Measurements from ENCODE around the gene GRM8. TPM values are rescaled to one million over a fixed set of nuclear protein-coding genes. Genes with fewer than 3 reads are reported as not detected.
A peak's percentile ranks its signal among the peaks of the same experiment; 100 is the strongest.

The GRM8 gene
- total RNA-seq, 6 donors from 2014 or later, result 0.49 to 6.5 (median 1.8) TPM; not detected in 3

DNA sequence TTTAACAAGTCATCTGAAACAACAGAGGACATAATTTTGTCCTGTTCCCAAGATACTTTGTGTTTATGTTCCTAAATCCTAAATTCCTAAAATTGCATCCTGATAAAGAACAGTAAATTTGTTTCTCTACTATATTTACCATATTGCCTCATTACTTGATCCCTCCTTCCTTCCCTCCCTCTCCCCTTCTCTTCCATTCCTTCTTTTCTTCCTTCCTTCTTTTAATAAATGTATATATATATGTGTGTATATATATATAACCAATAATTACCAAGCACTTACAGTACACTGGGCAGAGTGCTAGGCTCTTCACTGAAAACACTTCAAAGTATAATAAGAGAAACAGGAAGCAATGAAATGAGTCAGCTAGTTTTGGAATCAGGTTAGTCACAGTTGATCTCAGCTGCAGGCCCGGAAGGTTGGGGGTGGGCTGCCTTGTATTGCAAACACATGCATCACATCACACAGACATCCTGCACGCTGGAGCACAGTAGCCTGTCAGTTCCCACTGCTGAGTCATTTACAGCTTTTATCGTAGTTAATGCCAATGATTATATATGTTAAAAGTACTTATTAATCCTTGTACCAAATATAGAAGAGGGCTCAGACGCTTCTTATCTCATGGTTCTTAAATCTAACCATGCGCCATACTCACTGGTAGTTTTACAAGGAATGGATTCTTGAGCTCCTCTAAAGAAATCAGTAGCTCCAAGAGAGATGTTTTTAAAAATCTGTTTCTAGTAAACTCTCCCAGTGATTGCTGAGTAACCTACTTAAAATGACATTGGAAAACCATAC is 551.7 kb downstream of the GRM8 start:
- H3K4me1 ChIP-seq, result peaks cover 0 to 4% (median 0%) of the 10 kb centered on the region in 4 donors
- ATAC-seq (ENCODE audit: low FRiP score in 2 of 2) (peak; percentile 37 to 63), DNase-seq (peak in 1 of 2 donors; percentile 26)
- H3K36me3 ChIP-seq, result no peaks in the 10 kb centered on the region
- no peaks in the 10 kb centered on the region for H3K27me3 ChIP-seq
- no peak overlapping the region for H3K27ac ChIP-seq
- 17% methylated on average over 5 of the region's 5 CpGs for WGBS, 2 donors
- no peak overlapping the region for H3K4me3 ChIP-seq
- H3K9me3 ChIP-seq, result no peaks in the 10 kb centered on the region
- TF ChIP-seq, protein P1, sequence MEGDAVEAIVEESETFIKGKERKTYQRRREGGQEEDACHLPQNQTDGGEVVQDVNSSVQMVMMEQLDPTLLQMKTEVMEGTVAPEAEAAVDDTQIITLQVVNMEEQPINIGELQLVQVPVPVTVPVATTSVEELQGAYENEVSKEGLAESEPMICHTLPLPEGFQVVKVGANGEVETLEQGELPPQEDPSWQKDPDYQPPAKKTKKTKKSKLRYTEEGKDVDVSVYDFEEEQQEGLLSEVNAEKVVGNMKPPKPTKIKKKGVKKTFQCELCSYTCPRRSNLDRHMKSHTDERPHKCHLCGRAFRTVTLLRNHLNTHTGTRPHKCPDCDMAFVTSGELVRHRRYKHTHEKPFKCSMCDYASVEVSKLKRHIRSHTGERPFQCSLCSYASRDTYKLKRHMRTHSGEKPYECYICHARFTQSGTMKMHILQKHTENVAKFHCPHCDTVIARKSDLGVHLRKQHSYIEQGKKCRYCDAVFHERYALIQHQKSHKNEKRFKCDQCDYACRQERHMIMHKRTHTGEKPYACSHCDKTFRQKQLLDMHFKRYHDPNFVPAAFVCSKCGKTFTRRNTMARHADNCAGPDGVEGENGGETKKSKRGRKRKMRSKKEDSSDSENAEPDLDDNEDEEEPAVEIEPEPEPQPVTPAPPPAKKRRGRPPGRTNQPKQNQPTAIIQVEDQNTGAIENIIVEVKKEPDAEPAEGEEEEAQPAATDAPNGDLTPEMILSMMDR (IDR thresholded peaks at IDR 0.05), result no peak
- no peak for TF ChIP-seq EP300 (IDR thresholded peaks at IDR 0.05)
- no peak for TF ChIP-seq POLR2A (IDR thresholded peaks at IDR 0.05)
- TF ChIP-seq POLR2AphosphoS5 (IDR thresholded peaks at IDR 0.05), result no peak

DNA sequence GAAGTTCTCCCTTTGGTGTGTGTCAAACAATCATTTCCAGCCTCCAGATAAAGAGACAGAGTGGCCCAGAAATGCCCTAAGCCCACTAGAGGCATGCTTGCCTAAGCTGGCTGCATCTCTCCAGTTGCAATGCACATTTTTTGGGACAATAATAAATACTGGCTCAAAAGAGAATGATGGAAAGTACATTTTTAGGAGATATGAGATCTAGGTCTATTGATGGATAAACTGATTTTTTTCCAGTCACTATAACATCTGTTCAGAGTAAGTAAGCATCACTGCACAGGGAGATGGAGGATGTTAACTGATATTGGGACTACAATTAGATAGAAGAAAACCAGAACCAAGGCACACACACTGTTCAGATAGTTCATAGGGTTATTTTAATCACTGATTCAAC is 553.0 kb downstream of the GRM8 start:
- peaks cover 0 to 4% (median 0%) of the 10 kb centered on the region in 4 donors for H3K4me1 ChIP-seq
- no peaks in the 10 kb centered on the region for H3K36me3 ChIP-seq
- no peaks in the 10 kb centered on the region for H3K27me3 ChIP-seq
- TF ChIP-seq POLR2A (IDR thresholded peaks at IDR 0.05), result no peak
- no peak for TF ChIP-seq POLR2AphosphoS5 (IDR thresholded peaks at IDR 0.05)
- no peak for TF ChIP-seq EP300 (IDR thresholded peaks at IDR 0.05)
- TF ChIP-seq, protein P1 (IDR thresholded peaks at IDR 0.05), result no peak
- H3K4me3 ChIP-seq, result no peak overlapping the region
- no peak for DNase-seq
- H3K27ac ChIP-seq, result no peak overlapping the region
- ATAC-seq (ENCODE audit: low FRiP score in 2 of 2), result no peak
- H3K9me3 ChIP-seq, result no peaks in the 10 kb centered on the region

DNA sequence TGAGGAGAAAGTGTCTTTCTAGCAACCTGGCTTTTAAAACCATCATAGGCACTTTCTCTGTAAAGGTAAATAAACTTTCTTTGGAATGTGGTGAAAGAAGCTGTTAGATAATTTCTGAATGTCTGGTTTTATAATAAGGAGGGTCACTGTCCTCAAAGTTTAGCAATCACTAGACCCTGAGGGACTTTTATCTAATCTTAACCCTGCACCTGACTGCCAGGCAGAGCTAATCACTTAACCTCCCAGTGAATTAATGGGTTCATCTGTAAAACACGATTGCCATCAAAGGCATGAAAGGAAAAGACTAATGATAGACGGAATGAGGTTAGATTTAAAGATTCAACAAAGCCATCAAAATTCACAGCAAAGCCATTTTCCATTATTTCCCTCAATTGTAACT is 553.8 kb downstream of the GRM8 start:
- no peaks in the 10 kb centered on the region for H3K9me3 ChIP-seq
- peaks cover 0 to 4% (median 0%) of the 10 kb centered on the region in 4 donors for H3K4me1 ChIP-seq
- H3K4me3 ChIP-seq, result no peak overlapping the region
- 53 to 57% methylated on average over 2 of the region's 2 CpGs for WGBS, 2 donors
- ATAC-seq (ENCODE audit: low FRiP score in 2 of 2), result no peak
- H3K36me3 ChIP-seq, result no peaks in the 10 kb centered on the region
- TF ChIP-seq, protein P1 (IDR thresholded peaks at IDR 0.05), result no peak
- TF ChIP-seq POLR2AphosphoS5 (IDR thresholded peaks at IDR 0.05) (no peak), POLR2A (IDR thresholded peaks at IDR 0.05) (no peak), EP300 (IDR thresholded peaks at IDR 0.05) (no peak)
- DNase-seq, result no peak
- H3K27me3 ChIP-seq, result no peaks in the 10 kb centered on the region
- no peak overlapping the region for H3K27ac ChIP-seq

DNA sequence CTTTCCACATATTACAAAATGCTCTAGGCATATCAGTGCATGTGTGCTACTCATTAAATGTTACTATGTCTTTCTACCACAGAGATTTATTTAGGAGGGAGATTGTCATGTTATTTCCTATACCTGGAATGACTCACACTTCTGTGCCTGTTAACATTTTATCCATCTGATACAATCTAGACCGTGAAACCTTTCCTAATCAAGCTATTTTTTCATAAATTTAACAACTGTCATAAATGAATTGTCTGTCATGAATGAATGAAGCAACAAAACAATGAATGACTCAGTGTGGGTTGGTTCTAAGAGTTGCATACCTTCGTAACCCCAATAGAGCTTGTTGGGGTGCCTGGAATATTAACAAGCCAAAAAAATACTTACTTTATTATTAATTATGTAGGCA is 554.3 kb downstream of the GRM8 start:
- Histone ChIP-seq H3K27ac (no peak overlapping the region), H3K9me3 (no peaks in the 10 kb centered on the region), H3K27me3 (no peaks in the 10 kb centered on the region), H3K4me1 (peaks cover 0 to 4% (median 0%) of the 10 kb centered on the region in 4 donors), H3K36me3 (no peaks in the 10 kb centered on the region), H3K4me3 (no peak overlapping the region)
- no peak for DNase-seq
- TF ChIP-seq, protein P1 (IDR thresholded peaks at IDR 0.05), result no peak
- TF ChIP-seq EP300 (IDR thresholded peaks at IDR 0.05), result no peak
- TF ChIP-seq POLR2AphosphoS5 (IDR thresholded peaks at IDR 0.05), result no peak
- TF ChIP-seq POLR2A (IDR thresholded peaks at IDR 0.05), result no peak
- 61 to 78% methylated on average over 2 of the region's 2 CpGs for WGBS, 2 donors
- no peak for ATAC-seq (ENCODE audit: low FRiP score in 2 of 2)

Measured in upper lobe of left lung (tissue), 6 donors.